ENCODE results near the gene ANGEL2. TPM values are rescaled to one million over a fixed set of nuclear protein-coding genes. Genes with fewer than 3 reads are reported as not detected.

The ANGEL2 gene
- total RNA-seq, 1 donor from 2014 or later = 44.3 TPM

GRCh38 chr1:212951947-212952640, 63.6 kb downstream of the ANGEL2 start:
- intact Hi-C loops (cut with micrococcal nuclease) = no loop called here

GRCh38 chr1:212951126-212951946, 64.3 kb downstream of the ANGEL2 start:
- intact Hi-C loops (cut with micrococcal nuclease) = no loop called here

GRCh38 chr1:212950243-212951125, 65.2 kb downstream of the ANGEL2 start, which contains the start of gene VASH2:
VASH2 (plus strand) TSS chr1:212950541; CDS start chr1:212951543, 1,002 bp downstream.
- intact Hi-C loops (cut with micrococcal nuclease) = no loop called here

- intact Hi-C loops (cut with micrococcal nuclease) = no loop called here
Measured at GRCh38 chr1:212949771-212950170, 65.9 kb downstream of the ANGEL2 start.

GRCh38 chr1:212946872-212947271, 68.8 kb downstream of the ANGEL2 start:
- intact Hi-C loops (cut with micrococcal nuclease) = no loop called here

- intact Hi-C loops (cut with micrococcal nuclease) = no loop called here
Measured at GRCh38 chr1:212945463-212946160, 70.1 kb downstream of the ANGEL2 start.

- intact Hi-C loops (cut with micrococcal nuclease) = no loop called here
Measured at GRCh38 chr1:212945056-212945455, 70.6 kb downstream of the ANGEL2 start.

- intact Hi-C loops (cut with micrococcal nuclease) = no loop called here
Measured at GRCh38 chr1:212944229-212944901, 71.3 kb downstream of the ANGEL2 start.

GRCh38 chr1:212943393-212943710, 72.3 kb downstream of the ANGEL2 start:
- intact Hi-C loops (cut with micrococcal nuclease) = no loop called here

- intact Hi-C loops (cut with micrococcal nuclease) = no loop called here
Measured at GRCh38 chr1:212942679-212943392, 72.8 kb downstream of the ANGEL2 start.

Other genes starting within 250 kb of the ANGEL2 start
- gene NSL1, start 224.1 kb downstream of the ANGEL2 start, total RNA-seq = 39.2 and 40.8 TPM in 2 replicates
- gene TATDN3, start 224.0 kb downstream of the ANGEL2 start, total RNA-seq = 14.4 and 17.3 TPM in 2 replicates
- not detected in 2 replicates for gene SPATA45, start 168.2 kb downstream of the ANGEL2 start, total RNA-seq
- 14.6 and 17.6 TPM in 2 replicates for gene FLVCR1, start 157.6 kb downstream of the ANGEL2 start, total RNA-seq
- gene VASH2, start 65.3 kb downstream of the ANGEL2 start, total RNA-seq = 0.32 and 0.61 TPM in 2 replicates
- gene RPS6KC1, start 35.4 kb upstream of the ANGEL2 start, total RNA-seq = 10.1 and 10.6 TPM in 2 replicates

All from T-helper 2 cell treated with Interferon-gamma antibody and Interleukin-4, amounts not matched to agents 100 ng/mL and 5 ng/mL, for 36 hours (primary cell).